Endothelial cell of umbilical vein (primary cell): ENCODE measurements around the gene ADGRG3. TPM values are rescaled to one million over a fixed set of nuclear protein-coding genes. Genes with fewer than 3 reads are reported as not detected.

Experiments used
- BruUV-seq: library from RNA; stranded (reverse); fragments of 400-500 nt; replicated peaks from 2 replicates; lab custom pipeline; 2021; lab: Mats Ljungman, UMichigan
- CTCF ChIA-PET: fragments of 300-600, 350-600 bp; sonication (Branson Sonifier 250); formaldehyde crosslinking; loops from one replicate; lab custom pipeline; 2021; ENCODE audit warnings: antibody characterized with exemption, inconsistent platforms; lab: Charles Lee
- POLR2A ChIA-PET: fragments of 300-600, 350-600 bp; sonication (Branson Sonifier 250); formaldehyde crosslinking; loops from one replicate; lab custom pipeline; 2021; ENCODE audit warnings: antibody characterized with exemption, inconsistent platforms; lab: Charles Lee
- DNase-seq: peaks from one replicate; pipeline ENCODE4 v3.0.0-alpha.2; 2011; ENCODE audit warnings: low read depth, low spot score
- FAIRE-seq: peaks from 2 replicates; lab custom pipeline; 2011; peaks lifted over from hg19 to GRCh38; lab: Jason Lieb, UNC
- H2AFZ ChIP-seq: 2 replicates; pipeline ENCODE4 v1.6.0; 2012; ENCODE audit warnings: low read depth, low read length, control low read depth, inconsistent platforms
- H3K27ac ChIP-seq: 2 replicates; pipeline ENCODE4 v1.5.1; 2011; ENCODE audit warnings: low read depth, mild to moderate bottlenecking, control low read depth, low read length, moderate library complexity; ENCODE audit not compliant: insufficient read depth
- H3K27me3 ChIP-seq, 2 experiments: 2 replicates each; pipeline versions ENCODE4 v1.6.0 to v1.6.1; 2011; ENCODE audit warnings: low read length in 2 of 2, mixed read lengths in 1 of 2; ENCODE audit not compliant: control insufficient read depth in 2 of 2, insufficient read depth in 2 of 2
- H3K36me3 ChIP-seq, 2 experiments: 2 replicates in 1 of 2; 3 replicates in 1 of 2; pipeline ENCODE4 v1.5.1; 2011; ENCODE audit warnings: low read length in 2 of 2, mild to moderate bottlenecking in 1 of 2, moderate library complexity in 1 of 2; ENCODE audit not compliant: control insufficient read depth in 2 of 2, insufficient read depth in 2 of 2; ENCODE audit errors: extremely low read depth in 1 of 2
- H3K4me1 ChIP-seq: 3 replicates; pipeline ENCODE4 v1.5.1; 2011; ENCODE audit warnings: mild to moderate bottlenecking, low read length; ENCODE audit not compliant: control insufficient read depth, insufficient read depth; ENCODE audit errors: extremely low read depth
- H3K4me2 ChIP-seq: 2 replicates; pipeline ENCODE4 v1.6.1; 2011; ENCODE audit warnings: low read length, control low read depth, mixed read lengths; ENCODE audit not compliant: insufficient read depth
- H3K4me3 ChIP-seq, 3 experiments: fragments of 200-600 bp in 1 of 3; sonication (generic), shearing (Covaris generic) in 1 of 3; replicated peaks in 1 of 3; 2 replicates each; pipeline ENCODE4 v1.5.1; 2011 to 2016; ENCODE audit warnings: control low read depth in 3 of 3, low read length in 3 of 3, mild to moderate bottlenecking in 2 of 3, inconsistent platforms in 1 of 3, low read depth in 1 of 3, moderate library complexity in 1 of 3; ENCODE audit not compliant: insufficient read depth in 1 of 3
- H3K79me2 ChIP-seq: 2 replicates; pipeline ENCODE4 v1.6.0; 2012; ENCODE audit warnings: low read length, inconsistent platforms; ENCODE audit not compliant: control insufficient read depth, insufficient read depth
- H3K9ac ChIP-seq: replicated peaks from 2 replicates; pipeline ENCODE3; 2011; ENCODE audit warnings: low read length, control low read depth; ENCODE audit not compliant: insufficient read depth; ENCODE audit errors: extremely low read depth
- H3K9me1 ChIP-seq: replicated peaks from 3 replicates; pipeline ENCODE4 v1.6.0; 2011; ENCODE audit warnings: mild to moderate bottlenecking, low read length; ENCODE audit not compliant: control insufficient read depth, insufficient read depth; ENCODE audit errors: extremely low read depth
- H3K9me3 ChIP-seq: replicated peaks from 2 replicates; pipeline ENCODE4 v1.5.1; 2012; ENCODE audit warnings: low read length, inconsistent platforms; ENCODE audit not compliant: control insufficient read depth, insufficient read depth
- H4K20me1 ChIP-seq: replicated peaks from 2 replicates; pipeline ENCODE3; 2011; ENCODE audit warnings: mild to moderate bottlenecking, low read length; ENCODE audit not compliant: control insufficient read depth, insufficient read depth; ENCODE audit errors: extremely low read depth
- EZH2 ChIP-seq: IDR thresholded peaks from 2 replicates; pipeline ENCODE4 v1.6.1; 2012; ENCODE audit warnings: borderline replicate concordance, low read depth, mild to moderate bottlenecking, moderate library complexity, low read length, inconsistent platforms; ENCODE audit not compliant: severe bottlenecking
- FOS ChIP-seq: IDR thresholded peaks from 2 replicates; pipeline ENCODE4 v1.6.1; 2011; ENCODE audit warnings: mild to moderate bottlenecking, low read length, moderate library complexity, borderline replicate concordance; ENCODE audit not compliant: insufficient read depth
- GATA2 ChIP-seq: IDR thresholded peaks from 2 replicates; pipeline ENCODE4 v1.7.0; 2011; ENCODE audit warnings: low read depth, mild to moderate bottlenecking, moderate library complexity, mixed read lengths, low read length; ENCODE audit not compliant: insufficient read length, insufficient read depth
- JUN ChIP-seq: IDR thresholded peaks from 2 replicates; pipeline ENCODE4 v1.6.1; 2011; ENCODE audit warnings: borderline replicate concordance, low read depth; ENCODE audit not compliant: insufficient read length, insufficient read depth
- MAX ChIP-seq: IDR thresholded peaks from 2 replicates; pipeline ENCODE4 v1.6.1; 2011; ENCODE audit not compliant: insufficient read depth, insufficient read length
- POLR2A ChIP-seq: IDR thresholded peaks from 2 replicates; pipeline ENCODE4 v1.6.1; 2012; ENCODE audit warnings: low read depth, mild to moderate bottlenecking, control low read depth, low read length
- POLR2AphosphoS5 ChIP-seq: IDR thresholded peaks from 2 replicates; pipeline ENCODE4 v1.6.1; 2012; ENCODE audit warnings: low read depth, mild to moderate bottlenecking, control low read depth, low read length, moderate library complexity; ENCODE audit not compliant: insufficient read depth
- dilution Hi-C: fragments of 300-500 bp; cut with MboI; formaldehyde crosslinking; loops from one replicate; pipeline ENCODE4 v1.15.0; 2019; ENCODE audit warnings: low sequenced_read_pairs; ENCODE audit not compliant: extremely low pct_ligation_motif_present
- intact Hi-C: fragments of 100-400 bp; cut with micrococcal nuclease; formaldehyde crosslinking; loops from one replicate; pipeline ENCODE4 v1.10.0; 2022
- polyA plus RNA-seq, 4 experiments: library from polyadenylated mRNA; depleted of rRNA in 3 of 4; stranded (reverse) in 3 of 4; unstranded in 1 of 4; fragments of >200 nt; gene quantifications; 2 replicates each; pipeline versions ENCODE4 v1.2.1 to v1.2.3, GENCODE V29; 2011 to 2012; ENCODE audit warnings: missing spikeins in 1 of 4
- total RNA-seq: library from RNA; stranded (reverse); gene quantifications from 2 replicates; pipeline ENCODE4 v1.2.3, GENCODE V29; 2021
- TF ChIP-seq, protein P1 (sequence below), 2 donors: IDR thresholded peaks; 1 replicate in 1 of 2; 2 replicates in 1 of 2; pipeline ENCODE4 v1.5.1; 2011; ENCODE audit warnings: low read length in 2 of 2, mild to moderate bottlenecking in 2 of 2, moderate library complexity in 2 of 2, control low read depth in 1 of 2, inconsistent platforms in 1 of 2, low read depth in 1 of 2; ENCODE audit not compliant: insufficient read depth in 1 of 2; ENCODE audit errors: extremely low read depth in 1 of 2

ADGRG3 gene
- total and polyA plus RNA-seq, 2 donors (not counting 3 experiments of a cell fraction or from before 2014, with no cell fraction given) = not detected

GRCh38 chr16:57642160-57643135 lies 25.7 kb upstream of the ADGRG3 start:
- no TSS peak for BruUV-seq
- no peak for FAIRE-seq
- Histone ChIP-seq H3K27me3 (no peaks in the 10 kb centered on the region), H2AFZ (no peak overlapping the region), H3K4me3 (no peak overlapping the region), H4K20me1 (no peaks in the 10 kb centered on the region), H3K9me3 (no peaks in the 10 kb centered on the region), H3K4me2 (no peak overlapping the region), H3K4me1 (peaks cover 36% of the 10 kb centered on the region), H3K36me3 (no peaks in the 10 kb centered on the region), H3K79me2 (peaks cover 17% of the 10 kb centered on the region), H3K27ac (no peak overlapping the region), H3K9me1 (no peaks in the 10 kb centered on the region), H3K9ac (no peak overlapping the region)
- no peak for DNase-seq
- intact Hi-C loops = loop anchor here (10.0 kb wide), 1 partner anchor 168 kb away; no protein-coding TSS in a partner anchor
- dilution Hi-C loops = no loop called here
- CTCF ChIA-PET = interaction anchor here (1.3 to 1.9 kb wide), 2 partner anchors 8 to 51 kb away, joined by 4 to 11 read pairs; no protein-coding TSS in a partner anchor
- TF ChIP-seq EZH2 = no peak
- TF ChIP-seq GATA2 = no peak
- TF ChIP-seq, protein P1, sequence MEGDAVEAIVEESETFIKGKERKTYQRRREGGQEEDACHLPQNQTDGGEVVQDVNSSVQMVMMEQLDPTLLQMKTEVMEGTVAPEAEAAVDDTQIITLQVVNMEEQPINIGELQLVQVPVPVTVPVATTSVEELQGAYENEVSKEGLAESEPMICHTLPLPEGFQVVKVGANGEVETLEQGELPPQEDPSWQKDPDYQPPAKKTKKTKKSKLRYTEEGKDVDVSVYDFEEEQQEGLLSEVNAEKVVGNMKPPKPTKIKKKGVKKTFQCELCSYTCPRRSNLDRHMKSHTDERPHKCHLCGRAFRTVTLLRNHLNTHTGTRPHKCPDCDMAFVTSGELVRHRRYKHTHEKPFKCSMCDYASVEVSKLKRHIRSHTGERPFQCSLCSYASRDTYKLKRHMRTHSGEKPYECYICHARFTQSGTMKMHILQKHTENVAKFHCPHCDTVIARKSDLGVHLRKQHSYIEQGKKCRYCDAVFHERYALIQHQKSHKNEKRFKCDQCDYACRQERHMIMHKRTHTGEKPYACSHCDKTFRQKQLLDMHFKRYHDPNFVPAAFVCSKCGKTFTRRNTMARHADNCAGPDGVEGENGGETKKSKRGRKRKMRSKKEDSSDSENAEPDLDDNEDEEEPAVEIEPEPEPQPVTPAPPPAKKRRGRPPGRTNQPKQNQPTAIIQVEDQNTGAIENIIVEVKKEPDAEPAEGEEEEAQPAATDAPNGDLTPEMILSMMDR (IDR thresholded peaks at IDR 0.05; ENCODE audit: extremely low read depth in 1 of 2, insufficient read depth in 1 of 2, low read depth in 1 of 2, low read length in 2 of 2) = no peak
- no peak for TF ChIP-seq MAX
- TF ChIP-seq POLR2AphosphoS5 = no peak
- no peak for TF ChIP-seq FOS
- TF ChIP-seq POLR2A = no peak
- no peak for TF ChIP-seq JUN
- POLR2A ChIA-PET = interaction anchor here (0.6 kb wide), 1 partner anchor 61 kb away, joined by 3 read pairs; no protein-coding TSS in a partner anchor
